GM11168 (cell line): Measurements from ENCODE around the gene EXT2.

Experiments
- in situ Hi-C: fragments of 300-500 bp; cut with MboI; formaldehyde crosslinking; loops from one replicate; pipeline ENCODE4 v1.12.0; 2022; ENCODE audit warnings: low sequenced_read_pairs; ENCODE audit not compliant: unreplicated experiment

EXT2 gene

DNA sequence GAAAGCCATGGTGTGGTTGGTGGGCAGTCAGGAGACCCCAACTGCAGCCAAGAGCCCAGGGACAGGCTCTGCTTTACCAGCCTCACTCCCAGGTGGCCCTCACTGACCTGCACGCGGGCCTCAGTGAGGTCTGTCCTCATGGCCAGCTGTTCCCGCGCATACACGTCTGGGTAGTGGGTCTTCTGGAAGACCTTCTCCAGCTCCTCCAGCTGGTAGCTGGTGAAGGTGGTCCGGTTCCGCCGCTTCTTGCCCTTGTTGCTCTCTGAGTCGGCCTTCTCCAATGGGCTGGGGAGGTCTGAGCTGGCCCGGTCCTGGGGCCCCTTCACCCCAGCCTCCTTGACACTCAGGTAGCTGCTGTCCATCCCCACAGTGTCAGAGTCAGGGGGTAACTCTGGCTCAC is 179.8 kb downstream of the EXT2 start:
- in situ Hi-C loops: no loop called here

DNA sequence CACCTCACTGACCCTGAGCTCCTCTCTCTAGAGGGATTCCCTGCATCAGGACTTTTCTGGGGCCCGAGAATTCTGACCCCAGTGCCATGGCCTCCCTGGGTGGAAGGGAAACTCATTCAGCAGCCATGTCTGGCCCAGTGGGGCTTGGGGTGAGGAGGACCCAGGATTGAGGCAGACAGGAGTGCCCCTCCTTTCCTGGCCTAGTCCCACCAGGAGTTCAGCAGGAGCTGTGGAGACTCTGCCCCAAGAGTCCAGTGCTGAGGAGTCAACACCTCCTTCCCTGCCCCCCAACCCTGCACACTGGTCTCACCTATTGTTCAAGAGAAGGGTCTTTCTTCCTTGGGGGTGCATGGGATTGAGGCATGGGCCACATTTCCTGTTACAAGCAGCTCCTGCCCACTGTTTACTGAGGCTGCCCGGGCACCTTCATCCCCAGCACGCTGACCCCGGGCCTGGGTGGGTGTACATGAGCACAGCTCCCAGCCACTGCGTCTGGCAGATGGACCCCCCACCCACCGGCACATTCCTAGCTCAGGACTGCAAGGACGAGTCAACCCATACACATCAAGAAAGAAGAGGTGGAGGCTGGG is 180.6 kb downstream of the EXT2 start:
- in situ Hi-C loops: no loop called here

DNA sequence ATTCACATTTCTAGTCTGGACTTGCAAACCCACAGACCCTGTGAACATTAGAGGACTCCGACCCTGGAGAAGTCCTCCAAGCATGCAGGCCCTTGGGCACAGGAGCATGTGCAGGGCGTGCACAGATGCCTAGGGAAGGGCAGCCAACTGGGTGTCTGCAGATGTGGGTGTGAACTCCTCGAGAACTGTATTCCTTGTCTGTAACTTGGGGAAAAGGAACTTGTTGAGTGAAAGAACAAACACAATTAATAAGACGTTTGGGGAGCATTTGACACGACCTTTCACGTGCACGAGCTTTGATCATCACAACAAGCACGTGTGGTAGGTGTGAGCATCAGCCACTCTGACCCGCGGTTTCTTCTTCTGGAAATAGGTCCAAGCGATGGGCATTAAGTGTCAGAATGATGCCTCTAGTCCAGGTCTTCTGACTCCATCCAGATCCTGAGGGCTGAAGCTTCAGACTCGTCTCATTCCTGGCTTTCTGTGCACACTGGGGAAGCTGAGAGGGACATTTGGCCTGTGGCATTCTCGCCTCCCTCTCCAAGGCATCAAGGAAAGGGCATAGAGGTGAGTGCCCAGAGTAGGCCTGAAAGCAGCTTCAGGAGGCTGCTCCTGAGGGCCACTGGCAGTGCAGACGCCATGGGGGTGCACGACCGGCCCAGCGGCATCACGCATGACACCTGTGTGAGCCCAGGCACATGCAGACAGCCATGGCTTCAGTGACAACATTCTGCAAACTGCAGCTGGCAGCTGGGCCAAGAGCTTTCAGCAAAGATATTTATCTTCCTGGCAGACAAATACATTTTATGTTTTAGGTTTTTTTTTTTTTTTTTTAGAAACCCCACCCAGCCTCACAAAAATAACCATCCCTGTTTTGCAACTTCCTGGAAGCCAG is 182.0 kb downstream of the EXT2 start:
- in situ Hi-C loops: no loop called here

DNA sequence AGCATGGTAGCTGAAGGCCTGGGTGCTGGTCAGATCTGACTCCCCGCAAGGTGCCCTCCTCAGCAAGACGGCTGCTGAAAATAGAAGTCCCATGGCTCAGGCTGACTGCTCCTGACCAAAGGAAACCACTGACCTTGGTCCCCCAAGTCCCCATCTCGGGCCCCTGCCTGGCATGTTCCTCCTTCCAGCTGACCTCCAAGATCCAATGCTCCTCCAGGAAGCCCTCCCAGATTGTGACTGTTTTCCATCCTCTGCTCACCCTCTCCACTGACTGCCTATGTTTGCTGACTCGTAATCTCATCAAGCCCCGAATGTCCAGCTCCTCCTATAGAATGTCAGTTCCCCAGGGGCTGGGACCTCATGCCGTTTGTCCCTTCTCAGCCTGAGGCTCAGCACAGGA is 184.0 kb downstream of the EXT2 start:
- in situ Hi-C loops: no loop called here

DNA sequence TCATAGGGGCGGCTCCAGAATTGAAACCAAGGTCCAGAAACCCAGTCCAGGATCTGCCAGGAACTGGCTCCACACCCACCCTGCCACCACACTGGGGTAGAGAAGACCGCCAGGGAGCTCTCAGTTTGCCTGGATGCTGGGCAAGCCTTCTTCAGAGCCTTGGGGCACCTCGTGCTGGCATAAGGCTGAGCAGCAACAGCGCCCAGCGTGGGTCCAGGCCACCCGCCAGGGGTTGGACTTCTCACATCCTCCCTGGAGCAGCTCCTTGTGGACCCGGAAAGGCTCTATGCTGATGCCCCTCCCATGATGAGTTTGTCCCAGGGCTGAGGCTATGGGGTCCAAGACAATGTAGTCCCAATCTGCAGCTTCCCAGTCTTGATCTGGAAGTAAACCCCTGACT is 184.8 kb downstream of the EXT2 start:
- in situ Hi-C loops: no loop called here

DNA sequence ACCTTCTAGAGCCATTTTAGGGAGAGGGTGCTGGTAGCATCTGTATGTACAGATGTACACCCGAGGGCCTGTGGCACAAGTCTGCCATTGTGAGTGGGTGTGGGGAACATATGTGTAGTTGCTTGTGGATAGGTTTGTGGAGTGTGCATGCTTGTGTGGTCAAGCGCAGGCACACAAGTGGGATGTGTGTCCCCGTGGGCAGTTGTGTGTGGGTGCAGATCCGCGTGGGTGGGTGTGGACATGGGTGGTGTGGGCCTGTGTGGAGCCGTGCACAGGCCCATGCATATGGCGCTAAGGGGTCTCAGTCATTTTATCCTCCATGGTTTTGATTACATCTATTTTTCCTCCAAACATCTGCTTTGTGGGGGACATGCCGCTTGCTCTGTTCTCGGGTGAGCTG is 185.7 kb downstream of the EXT2 start:
- in situ Hi-C loops: no loop called here

DNA sequence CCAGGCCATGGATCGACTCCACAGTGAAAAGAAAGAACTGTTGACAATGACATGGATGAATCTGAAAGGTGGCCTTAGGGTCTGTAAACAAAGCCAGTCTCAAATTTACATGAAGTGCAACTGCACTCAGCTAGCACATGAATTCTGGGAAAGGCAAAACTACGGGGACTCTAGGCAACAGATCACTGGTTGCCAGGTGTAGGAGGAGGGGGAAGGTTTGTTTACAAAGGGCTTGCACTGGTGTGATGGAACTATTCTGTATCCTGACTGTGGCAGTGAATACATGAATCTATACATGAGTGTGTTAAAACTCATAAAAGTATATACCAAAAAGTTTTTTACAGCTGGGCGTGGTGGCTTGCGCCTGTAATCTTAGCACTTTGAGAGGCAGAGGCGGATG is 187.1 kb downstream of the EXT2 start:
- in situ Hi-C loops: no loop called here

DNA sequence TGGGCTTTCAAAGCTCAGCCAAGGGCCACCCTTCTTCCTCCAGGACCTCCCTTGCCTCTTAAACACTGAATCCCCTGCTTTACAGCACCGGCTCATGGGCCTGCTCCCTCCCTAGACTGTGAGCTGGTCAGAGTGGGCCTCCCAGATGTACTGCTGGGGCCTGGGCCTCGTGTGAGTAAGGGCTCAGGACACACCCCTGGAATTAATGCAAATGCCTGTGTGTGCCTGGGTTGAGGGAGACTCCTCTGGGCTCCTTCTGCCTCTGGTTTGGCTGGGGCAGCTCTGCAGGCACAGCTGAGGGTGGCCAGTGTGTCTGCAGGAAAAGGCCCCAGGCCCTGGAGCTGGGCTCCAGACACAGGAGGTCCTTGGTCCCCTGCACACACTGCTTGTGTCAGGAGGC is 190.3 kb downstream of the EXT2 start:
- in situ Hi-C loops: no loop called here

DNA sequence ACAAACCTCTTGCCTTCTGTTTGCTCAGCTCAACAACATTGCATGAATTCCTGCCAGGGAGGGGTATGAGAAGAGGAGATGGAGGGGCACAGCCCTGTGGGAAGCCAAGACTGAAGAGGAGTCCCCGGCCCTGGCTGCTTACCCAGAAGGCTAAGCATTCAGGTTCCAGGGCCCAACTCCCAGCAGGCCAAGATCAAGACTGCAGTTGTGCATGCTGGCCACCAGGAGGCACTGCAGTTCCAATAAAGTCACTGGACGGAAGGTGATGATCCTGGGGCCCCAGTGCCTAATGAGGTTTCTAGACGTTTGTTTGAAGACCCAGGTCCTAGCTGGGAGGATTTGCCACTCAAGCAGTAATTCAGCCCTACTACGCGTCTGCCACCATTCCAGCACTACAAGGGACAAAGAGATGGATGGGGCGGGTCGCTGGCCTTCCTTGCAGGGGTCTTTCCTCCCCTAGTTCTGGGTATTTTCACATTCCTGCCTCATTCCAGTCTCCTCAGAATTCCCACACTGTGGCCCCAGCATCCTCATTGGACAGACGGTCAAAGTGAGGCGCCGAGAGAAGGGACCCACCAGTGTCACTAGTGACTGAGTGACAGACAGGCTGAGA is 190.9 kb downstream of the EXT2 start:
- in situ Hi-C loops: no loop called here

DNA sequence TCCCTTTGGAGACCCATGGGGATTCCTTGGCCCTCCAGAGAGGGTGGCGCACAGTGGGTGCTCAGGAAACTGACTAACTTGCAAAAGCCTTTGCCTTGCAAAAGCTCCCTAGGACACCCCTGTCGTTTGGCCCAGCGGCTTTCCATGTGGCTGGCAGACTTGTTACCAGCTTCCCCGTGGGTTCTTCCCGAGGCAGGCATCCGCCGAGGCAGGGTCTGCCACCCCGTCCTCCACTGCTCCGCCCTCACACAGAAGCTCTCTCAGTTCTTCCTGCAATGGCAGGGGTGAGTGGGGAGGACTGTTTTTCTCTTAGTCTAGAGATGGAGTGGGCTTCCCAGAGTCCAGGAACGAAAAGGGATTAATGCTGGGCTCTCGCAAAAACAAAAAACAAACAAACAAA is 191.4 kb downstream of the EXT2 start:
- in situ Hi-C loops: no loop called here

DNA sequence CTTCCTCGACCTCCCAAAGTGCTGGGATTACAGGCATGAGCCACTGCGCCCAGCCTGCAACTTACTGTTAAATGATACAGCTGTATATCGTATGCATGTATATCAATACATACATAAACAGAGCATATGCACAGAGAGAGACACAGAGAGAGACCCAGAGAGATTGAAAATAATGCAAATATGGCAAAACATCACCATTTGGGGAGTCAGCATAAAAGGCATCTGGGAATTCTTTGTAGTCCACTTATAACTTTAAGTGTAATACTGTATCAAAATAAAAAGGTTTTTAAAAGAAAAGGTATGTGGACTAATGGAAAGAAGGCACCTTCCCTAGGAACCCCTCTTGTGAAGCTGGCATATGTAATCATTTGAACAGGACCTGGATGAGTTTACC is 192.7 kb downstream of the EXT2 start:
- in situ Hi-C loops: no loop called here

DNA sequence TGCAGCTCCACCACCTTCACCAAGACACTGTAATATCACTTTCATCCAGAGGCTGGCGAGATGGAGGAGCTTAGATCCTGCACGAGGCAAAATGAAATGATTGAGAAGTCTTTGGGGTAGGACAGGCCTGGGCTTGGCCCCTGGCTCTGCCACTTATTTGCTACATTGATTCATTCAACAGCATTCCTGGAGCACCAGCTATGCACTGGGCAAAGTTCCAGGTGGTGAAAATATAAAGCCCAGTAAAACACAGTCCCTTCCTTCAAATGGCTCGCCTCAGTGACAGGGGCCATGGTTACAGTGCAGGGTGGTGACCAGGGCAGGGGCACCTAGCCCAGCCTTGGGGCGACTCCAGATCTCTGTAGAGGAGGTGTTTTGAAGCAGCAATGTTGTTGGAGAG is 194.7 kb downstream of the EXT2 start:
- in situ Hi-C loops: loop anchor here (10.0 kb wide), 1 partner anchor 245 kb away; no protein-coding TSS in a partner anchor
